Measurements from ENCODE around the gene TRPM3. TPM values are rescaled to one million over a fixed set of nuclear protein-coding genes. Genes with fewer than 3 reads are reported as not detected.

TRPM3 gene
- total and polyA plus RNA-seq, 10 donors = 0.02 to 6.7 (median 1.6) TPM

DNA sequence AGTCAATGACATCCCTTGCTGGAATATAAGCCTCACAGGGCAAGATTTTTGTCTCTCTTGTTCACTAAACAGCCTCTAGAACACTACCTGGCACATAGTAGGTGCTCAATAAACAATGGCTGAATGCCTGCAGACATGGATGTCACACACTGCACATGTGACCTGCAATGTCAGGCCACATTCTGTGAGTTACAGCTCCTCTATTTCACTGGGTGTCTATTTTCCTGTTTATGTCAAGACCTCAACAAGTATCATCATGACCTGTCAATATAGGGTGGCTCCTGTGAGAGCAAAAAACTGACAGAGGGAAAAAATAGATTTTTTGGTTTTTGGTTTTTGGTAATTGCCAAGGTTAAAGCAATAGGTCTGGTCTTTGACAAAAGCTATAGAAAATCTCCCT is 562.3 kb downstream of the TRPM3 start:
- Histone ChIP-seq H3K4me1 (peaks cover 11 to 41% (median 17%) of the 10 kb centered on the region in 6 donors), H3K27ac (no peak overlapping the region), H3K36me3 (no peaks in the 10 kb centered on the region), H3K27me3 (replicated peaks in 1 of 7) (no peaks in the 10 kb centered on the region), H3K9me3 (no peaks in the 10 kb centered on the region), H3K4me3 (no peak overlapping the region)
- no peak for DNase-seq
- TF ChIP-seq, protein P1, sequence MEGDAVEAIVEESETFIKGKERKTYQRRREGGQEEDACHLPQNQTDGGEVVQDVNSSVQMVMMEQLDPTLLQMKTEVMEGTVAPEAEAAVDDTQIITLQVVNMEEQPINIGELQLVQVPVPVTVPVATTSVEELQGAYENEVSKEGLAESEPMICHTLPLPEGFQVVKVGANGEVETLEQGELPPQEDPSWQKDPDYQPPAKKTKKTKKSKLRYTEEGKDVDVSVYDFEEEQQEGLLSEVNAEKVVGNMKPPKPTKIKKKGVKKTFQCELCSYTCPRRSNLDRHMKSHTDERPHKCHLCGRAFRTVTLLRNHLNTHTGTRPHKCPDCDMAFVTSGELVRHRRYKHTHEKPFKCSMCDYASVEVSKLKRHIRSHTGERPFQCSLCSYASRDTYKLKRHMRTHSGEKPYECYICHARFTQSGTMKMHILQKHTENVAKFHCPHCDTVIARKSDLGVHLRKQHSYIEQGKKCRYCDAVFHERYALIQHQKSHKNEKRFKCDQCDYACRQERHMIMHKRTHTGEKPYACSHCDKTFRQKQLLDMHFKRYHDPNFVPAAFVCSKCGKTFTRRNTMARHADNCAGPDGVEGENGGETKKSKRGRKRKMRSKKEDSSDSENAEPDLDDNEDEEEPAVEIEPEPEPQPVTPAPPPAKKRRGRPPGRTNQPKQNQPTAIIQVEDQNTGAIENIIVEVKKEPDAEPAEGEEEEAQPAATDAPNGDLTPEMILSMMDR (IDR thresholded peaks at IDR 0.05 in 8 of 11, conservative IDR thresholded peaks at IDR 0.05 in 3 of 11) = no peak
- TF ChIP-seq POLR2AphosphoS5 (IDR thresholded peaks at IDR 0.05) (no peak), POLR2A (IDR thresholded peaks at IDR 0.05) (no peak)
- intact Hi-C loops (cut with DNase I; ENCODE audit: low total_unique reads) = no loop called here

DNA sequence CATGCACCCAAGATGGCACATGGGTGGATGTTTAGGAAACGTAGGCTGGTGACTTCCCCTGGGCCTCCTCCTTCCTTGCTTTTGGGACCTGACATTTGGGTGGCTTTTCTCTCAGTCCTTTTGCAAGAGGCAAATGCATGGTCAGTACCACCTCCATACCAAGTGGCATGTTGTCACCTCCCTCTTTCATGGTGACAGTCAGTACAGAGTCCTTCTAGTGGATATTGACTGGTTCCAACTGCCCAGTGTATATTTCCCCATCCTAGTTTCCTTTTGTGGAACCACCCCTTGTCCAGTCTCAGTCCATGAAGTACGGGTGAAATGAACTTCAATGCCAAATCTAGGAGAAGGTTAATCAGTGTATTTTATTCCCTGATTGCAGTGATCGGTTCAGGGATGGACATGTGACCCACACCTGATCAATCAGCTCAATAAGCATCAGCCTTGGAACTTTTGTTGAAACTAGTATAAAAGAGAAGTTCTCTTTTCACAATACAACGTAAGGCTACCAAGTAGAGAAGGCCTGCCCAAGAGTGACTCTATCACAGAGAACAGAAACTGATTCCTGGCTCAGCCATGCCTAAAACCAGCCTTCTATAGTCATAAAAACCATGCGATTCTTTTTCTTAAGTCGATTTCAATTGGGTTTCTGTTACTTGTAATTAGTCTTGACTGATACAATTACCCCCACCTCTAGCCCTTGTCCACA is 563.6 kb downstream of the TRPM3 start:
- H3K4me1 ChIP-seq = peaks cover 0 to 34% (median 4%) of the 10 kb centered on the region in 6 donors
- H3K27ac ChIP-seq = peak overlapping the region in 4 of 8 donors; percentile 13 to 46 (median 33)
- H3K4me3 ChIP-seq = no peak overlapping the region
- no peaks in the 10 kb centered on the region for H3K27me3 ChIP-seq (replicated peaks in 1 of 7)
- no peaks in the 10 kb centered on the region for H3K9me3 ChIP-seq
- intact Hi-C loops (cut with DNase I; ENCODE audit: low total_unique reads) = no loop called here
- no peak for TF ChIP-seq POLR2AphosphoS5 (IDR thresholded peaks at IDR 0.05)
- no peak for TF ChIP-seq POLR2A (IDR thresholded peaks at IDR 0.05)
- TF ChIP-seq, protein P1 (IDR thresholded peaks at IDR 0.05 in 8 of 11, conservative IDR thresholded peaks at IDR 0.05 in 3 of 11) = no peak
- WGBS, 5 donors = 64 to 76% (median 67%) methylated on average over 6 of the region's 6 CpGs
- DNase-seq = no peak
- no peaks in the 10 kb centered on the region for H3K36me3 ChIP-seq

DNA sequence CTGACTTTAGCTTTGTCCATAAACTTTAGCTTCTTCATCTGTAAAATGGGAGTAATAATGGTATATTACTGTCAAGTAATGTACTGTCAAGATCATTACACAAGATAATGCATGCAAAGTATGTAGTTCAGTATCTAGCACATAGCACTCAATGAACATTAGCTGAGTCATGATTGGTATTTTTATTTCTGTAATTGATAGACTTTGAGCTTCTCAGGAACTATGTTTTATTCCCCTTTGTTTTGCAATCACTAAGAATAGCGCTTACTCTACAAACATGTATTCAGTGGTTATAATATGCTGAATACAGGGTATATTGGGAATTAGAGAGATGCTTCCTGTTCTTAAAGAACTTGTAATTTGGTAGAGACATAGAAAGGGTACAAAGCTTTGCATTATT is 564.6 kb downstream of the TRPM3 start:
- TF ChIP-seq, protein P1 (IDR thresholded peaks at IDR 0.05 in 8 of 11, conservative IDR thresholded peaks at IDR 0.05 in 3 of 11) = no peak
- TF ChIP-seq POLR2A (IDR thresholded peaks at IDR 0.05) (no peak), POLR2AphosphoS5 (IDR thresholded peaks at IDR 0.05) (no peak)
- no peaks in the 10 kb centered on the region for H3K9me3 ChIP-seq
- no peak for DNase-seq
- no peaks in the 10 kb centered on the region for H3K36me3 ChIP-seq
- H3K4me3 ChIP-seq = no peak overlapping the region
- no peaks in the 10 kb centered on the region for H3K27me3 ChIP-seq (replicated peaks in 1 of 7)
- peaks cover 0 to 29% (median 2%) of the 10 kb centered on the region in 6 donors for H3K4me1 ChIP-seq
- no peak overlapping the region for H3K27ac ChIP-seq
- intact Hi-C loops (cut with DNase I; ENCODE audit: low total_unique reads) = no loop called here
- WGBS, 5 donors = 72 to 95% (median 84%) methylated on average over 1 of the region's 1 CpG

DNA sequence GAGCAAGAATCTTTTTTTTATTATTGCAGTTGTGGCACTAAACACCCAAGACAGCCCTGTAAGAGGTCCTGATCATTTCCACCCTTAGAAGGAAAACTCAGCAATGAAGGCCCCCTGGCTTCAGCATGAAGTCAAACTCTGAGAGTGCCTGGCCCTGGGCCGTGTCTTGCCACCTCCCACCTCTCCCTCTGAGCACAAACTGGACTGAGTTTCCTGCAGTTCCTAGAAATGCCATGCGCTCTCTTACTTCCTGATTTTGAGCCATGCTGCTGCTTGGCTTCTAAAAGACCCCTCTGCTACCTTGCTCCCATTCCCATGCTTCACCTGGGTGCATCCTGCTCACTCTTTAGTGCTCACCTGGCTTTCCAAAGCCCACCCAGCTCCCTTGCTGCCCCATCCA is 566.5 kb downstream of the TRPM3 start:
- intact Hi-C loops (cut with DNase I; ENCODE audit: low total_unique reads) = no loop called here
- TF ChIP-seq POLR2AphosphoS5 (IDR thresholded peaks at IDR 0.05) (no peak), POLR2A (IDR thresholded peaks at IDR 0.05) (no peak)
- TF ChIP-seq, protein P1 (IDR thresholded peaks at IDR 0.05 in 8 of 11, conservative IDR thresholded peaks at IDR 0.05 in 3 of 11) = no peak
- Histone ChIP-seq H3K4me3 (no peak overlapping the region), H3K4me1 (peaks cover 0 to 26% (median 2%) of the 10 kb centered on the region in 6 donors), H3K27ac (no peak overlapping the region), H3K9me3 (no peaks in the 10 kb centered on the region), H3K36me3 (no peaks in the 10 kb centered on the region), H3K27me3 (replicated peaks in 1 of 7) (no peaks in the 10 kb centered on the region)
- WGBS, 5 donors = 44 to 67% (median 51%) methylated on average over 2 of the region's 2 CpGs
- no peak for DNase-seq

All from spleen (tissue), 11 donors.